HepG2 (cell line): ENCODE data around the gene ADGRE3. TPM values are rescaled to one million over a fixed set of nuclear protein-coding genes. Genes with fewer than 3 reads are reported as not detected.
A peak's percentile ranks its signal among the peaks of the same experiment; 100 is the strongest.

Experiments
- GPN1 ChIP-seq: sonication (generic); formaldehyde crosslinking; IDR thresholded peaks from 2 replicates; pipeline ENCODE4 v1.5.1; 2020; ENCODE audit warnings: missing genetic modification reagents, borderline replicate concordance
- HIVEP1 ChIP-seq: sonication (generic); formaldehyde crosslinking; IDR thresholded peaks from 2 replicates; pipeline ENCODE4 v1.4.0; 2020; ENCODE audit warnings: mild to moderate bottlenecking, missing genetic modification reagents
- KAT8 ChIP-seq: IDR thresholded peaks from 2 replicates; pipeline ENCODE4 v1.6.1; 2016; ENCODE audit warnings: missing genetic modification reagents, missing compliant biosample characterization
- NCOR1 ChIP-seq: fragments of 200-600 bp; sonication (generic); IDR thresholded peaks from 2 replicates; pipeline ENCODE4 v1.7.0; 2017; ENCODE audit warnings: antibody characterized with exemption, low read length, borderline replicate concordance
- NFKB2 ChIP-seq: sonication (generic); formaldehyde crosslinking; IDR thresholded peaks from 2 replicates; pipeline ENCODE4 v1.4.0; 2020; ENCODE audit warnings: missing genetic modification reagents, borderline replicate concordance
- SRSF4 ChIP-seq: fragments of 200-400 bp; formaldehyde crosslinking; IDR thresholded peaks from one replicate; pipeline ENCODE4 v1.6.1; 2018; ENCODE audit warnings: mild to moderate bottlenecking, low read depth, low read length, moderate library complexity; ENCODE audit not compliant: poor library complexity, severe bottlenecking
- TBX2 ChIP-seq: sonication (generic); formaldehyde crosslinking; IDR thresholded peaks from 2 replicates; pipeline ENCODE4 v1.5.0; 2020; ENCODE audit warnings: missing genetic modification reagents, mild to moderate bottlenecking, borderline replicate concordance
- THYN1 ChIP-seq: sonication (generic); formaldehyde crosslinking; IDR thresholded peaks from 2 replicates; pipeline ENCODE4 v1.8.1; 2023; ENCODE audit warnings: low read depth, mild to moderate bottlenecking, moderate library complexity, missing genetic modification reagents, borderline replicate concordance
- TOPORS ChIP-seq: sonication (generic); formaldehyde crosslinking; IDR thresholded peaks from 2 replicates; pipeline ENCODE4 v1.8.0; 2023; ENCODE audit warnings: mild to moderate bottlenecking, missing genetic modification reagents
- ZNF530 ChIP-seq: sonication (generic); formaldehyde crosslinking; IDR thresholded peaks from 2 replicates; pipeline ENCODE4 v1.5.0; 2020; ENCODE audit warnings: low read depth, mild to moderate bottlenecking, missing genetic modification reagents
- ZNF549 ChIP-seq: sonication (generic); formaldehyde crosslinking; IDR thresholded peaks from 2 replicates; pipeline ENCODE4 v1.5.0; 2020; ENCODE audit warnings: missing genetic modification reagents
- ZNF558 ChIP-seq: sonication (generic); formaldehyde crosslinking; IDR thresholded peaks from 2 replicates; pipeline ENCODE4 v1.9.0; 2022; ENCODE audit warnings: mild to moderate bottlenecking, missing genetic modification reagents, borderline replicate concordance
- ZNF629 ChIP-seq: sonication (generic); formaldehyde crosslinking; conservative IDR thresholded peaks from 2 replicates; pipeline ENCODE4 v1.5.0; 2020; ENCODE audit warnings: missing genetic modification reagents
- ZNF790 ChIP-seq: sonication (generic); formaldehyde crosslinking; IDR thresholded peaks from 2 replicates; pipeline ENCODE4 v1.8.0; 2022; ENCODE audit warnings: missing genetic modification reagents, mild to moderate bottlenecking, borderline replicate concordance
- polyA plus RNA-seq, 8 experiments: library from polyadenylated mRNA; depleted of rRNA in 3 of 8; stranded (reverse) in 7 of 8; unstranded in 1 of 8; fragments of >200 nt; fragmentation: Illumina TruSeq in 4 of 8; extraction: Trizol in 4 of 8; gene quantifications; 2 replicates each; pipeline versions ENCODE4 v1.2.1 to v1.2.3, GENCODE V29; 2011 to 2016; ENCODE audit warnings: low read depth in 4 of 8, missing spikeins in 1 of 8, mixed read lengths in 1 of 8; ENCODE audit not compliant: insufficient read depth in 1 of 8
- total RNA-seq, 5 experiments: library from RNA; depleted of rRNA; stranded (reverse); fragments of >200 nt; fragmentation: Illumina TruSeq; extraction: Trizol; gene quantifications; 2 replicates each; pipeline ENCODE4 v1.2.3, GENCODE V29; 2016; ENCODE audit warnings: low read depth in 1 of 5
- TF ChIP-seq, protein P1 (sequence below): sonication (generic); formaldehyde crosslinking; IDR thresholded peaks from 2 replicates; pipeline ENCODE4 v1.4.0; 2020; ENCODE audit warnings: low read depth, mild to moderate bottlenecking, missing genetic modification reagents
- TF ChIP-seq, protein P2 (sequence below): sonication (generic); formaldehyde crosslinking; IDR thresholded peaks from 2 replicates; pipeline ENCODE4 v1.5.1; 2020; ENCODE audit warnings: missing genetic modification reagents, mild to moderate bottlenecking, borderline replicate concordance
- TF ChIP-seq, protein P3 (sequence below): sonication (generic); formaldehyde crosslinking; IDR thresholded peaks from 2 replicates; pipeline ENCODE4 v1.4.0; 2020; ENCODE audit warnings: mild to moderate bottlenecking, missing genetic modification reagents
- TF ChIP-seq, protein P4 (sequence below): sonication (generic); formaldehyde crosslinking; IDR thresholded peaks from 2 replicates; pipeline ENCODE4 v1.9.0; 2021; ENCODE audit warnings: missing genetic modification reagents, mild to moderate bottlenecking, borderline replicate concordance
- TF ChIP-seq, protein P5 (sequence below): sonication (generic); formaldehyde crosslinking; IDR thresholded peaks from 2 replicates; pipeline ENCODE4 v1.5.1; 2020; ENCODE audit warnings: mild to moderate bottlenecking, missing genetic modification reagents
- TF ChIP-seq, protein P6 (sequence below): IDR thresholded peaks from 2 replicates; pipeline ENCODE4 v1.6.1; 2016; ENCODE audit warnings: low read depth, borderline replicate concordance

ADGRE3 gene
- total and polyA plus RNA-seq, 2 of the 13 experiments (the other 11 are each of a cell fraction or from before 2014, with no cell fraction given) = not detected

DNA sequence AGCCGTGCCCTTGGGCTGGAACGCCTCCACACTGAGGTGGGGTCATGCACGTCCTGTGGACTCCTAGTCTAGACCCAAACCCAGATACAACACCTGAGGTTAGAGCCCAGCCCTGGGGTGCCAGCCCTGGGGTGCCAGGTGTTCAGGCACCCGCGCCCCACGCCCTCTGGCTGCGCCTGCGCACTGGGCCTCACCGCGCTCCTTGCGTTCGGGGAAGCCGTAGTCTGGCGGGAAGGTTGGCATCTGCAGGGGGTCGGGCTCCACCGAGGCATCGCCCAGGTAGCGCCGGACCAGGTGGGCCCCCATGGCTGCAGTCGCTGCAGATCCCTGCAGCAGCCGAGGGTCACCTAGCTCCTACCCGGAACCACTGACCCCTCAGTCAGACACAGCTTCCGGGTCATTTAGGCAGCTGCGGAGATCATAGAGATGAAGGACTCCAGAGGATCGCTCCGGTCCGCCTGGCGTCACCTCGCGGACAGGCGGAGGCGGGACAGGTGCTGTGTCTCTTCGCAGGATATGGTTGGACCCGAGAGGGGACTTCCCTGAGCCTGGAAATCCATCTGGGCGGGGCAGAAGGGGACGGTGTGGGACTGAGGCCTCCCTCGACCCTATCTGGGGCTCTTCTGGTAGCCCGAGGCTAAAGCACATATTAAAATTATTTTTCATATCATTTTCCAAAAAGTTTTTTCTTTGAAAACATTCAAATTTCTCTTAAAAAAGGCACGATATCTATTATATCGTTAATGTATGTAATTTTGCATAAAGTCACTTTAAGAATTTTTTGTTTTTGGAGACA is 102.8 kb downstream of the ADGRE3 start, which contains the start of gene NDUFB7 (continued):
- TF ChIP-seq TBX2 (CRISPR knock-in tag) (peak; percentile 92), NFKB2 (peak; percentile 75; the same call in 1 of the 2 replicates), KAT8 (CRISPR knock-in tag) (peak; percentile 99), NCOR1 (no peak), TOPORS (CRISPR knock-in tag) (no peak), ZNF790 (no peak), ZNF629 (peak; percentile 49), ZNF558 (CRISPR knock-in tag) (0 out of 2 replicates have a peak, but pooled peaks have one; percentile 67), THYN1 (CRISPR knock-in tag) (no peak), SRSF4 (no peak), HIVEP1 (no peak), GPN1 (CRISPR knock-in tag) (no peak), ZNF549 (CRISPR knock-in tag) (no peak), ZNF530 (CRISPR knock-in tag) (no peak)
- TF ChIP-seq, protein P1, sequence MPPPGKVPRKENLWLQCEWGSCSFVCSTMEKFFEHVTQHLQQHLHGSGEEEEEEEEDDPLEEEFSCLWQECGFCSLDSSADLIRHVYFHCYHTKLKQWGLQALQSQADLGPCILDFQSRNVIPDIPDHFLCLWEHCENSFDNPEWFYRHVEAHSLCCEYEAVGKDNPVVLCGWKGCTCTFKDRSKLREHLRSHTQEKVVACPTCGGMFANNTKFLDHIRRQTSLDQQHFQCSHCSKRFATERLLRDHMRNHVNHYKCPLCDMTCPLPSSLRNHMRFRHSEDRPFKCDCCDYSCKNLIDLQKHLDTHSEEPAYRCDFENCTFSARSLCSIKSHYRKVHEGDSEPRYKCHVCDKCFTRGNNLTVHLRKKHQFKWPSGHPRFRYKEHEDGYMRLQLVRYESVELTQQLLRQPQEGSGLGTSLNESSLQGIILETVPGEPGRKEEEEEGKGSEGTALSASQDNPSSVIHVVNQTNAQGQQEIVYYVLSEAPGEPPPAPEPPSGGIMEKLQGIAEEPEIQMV = peak; percentile 100
- TF ChIP-seq, protein P2, sequence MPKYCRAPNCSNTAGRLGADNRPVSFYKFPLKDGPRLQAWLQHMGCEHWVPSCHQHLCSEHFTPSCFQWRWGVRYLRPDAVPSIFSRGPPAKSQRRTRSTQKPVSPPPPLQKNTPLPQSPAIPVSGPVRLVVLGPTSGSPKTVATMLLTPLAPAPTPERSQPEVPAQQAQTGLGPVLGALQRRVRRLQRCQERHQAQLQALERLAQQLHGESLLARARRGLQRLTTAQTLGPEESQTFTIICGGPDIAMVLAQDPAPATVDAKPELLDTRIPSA (CRISPR knock-in tag) = no peak
- TF ChIP-seq, protein P3, sequence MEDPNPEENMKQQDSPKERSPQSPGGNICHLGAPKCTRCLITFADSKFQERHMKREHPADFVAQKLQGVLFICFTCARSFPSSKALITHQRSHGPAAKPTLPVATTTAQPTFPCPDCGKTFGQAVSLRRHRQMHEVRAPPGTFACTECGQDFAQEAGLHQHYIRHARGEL (CRISPR knock-in tag) = no peak; the same call in 1 of the 2 replicates
- TF ChIP-seq, protein P4, sequence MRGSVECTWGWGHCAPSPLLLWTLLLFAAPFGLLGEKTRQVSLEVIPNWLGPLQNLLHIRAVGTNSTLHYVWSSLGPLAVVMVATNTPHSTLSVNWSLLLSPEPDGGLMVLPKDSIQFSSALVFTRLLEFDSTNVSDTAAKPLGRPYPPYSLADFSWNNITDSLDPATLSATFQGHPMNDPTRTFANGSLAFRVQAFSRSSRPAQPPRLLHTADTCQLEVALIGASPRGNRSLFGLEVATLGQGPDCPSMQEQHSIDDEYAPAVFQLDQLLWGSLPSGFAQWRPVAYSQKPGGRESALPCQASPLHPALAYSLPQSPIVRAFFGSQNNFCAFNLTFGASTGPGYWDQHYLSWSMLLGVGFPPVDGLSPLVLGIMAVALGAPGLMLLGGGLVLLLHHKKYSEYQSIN (CRISPR knock-in tag) = no peak
- TF ChIP-seq, protein P5, sequence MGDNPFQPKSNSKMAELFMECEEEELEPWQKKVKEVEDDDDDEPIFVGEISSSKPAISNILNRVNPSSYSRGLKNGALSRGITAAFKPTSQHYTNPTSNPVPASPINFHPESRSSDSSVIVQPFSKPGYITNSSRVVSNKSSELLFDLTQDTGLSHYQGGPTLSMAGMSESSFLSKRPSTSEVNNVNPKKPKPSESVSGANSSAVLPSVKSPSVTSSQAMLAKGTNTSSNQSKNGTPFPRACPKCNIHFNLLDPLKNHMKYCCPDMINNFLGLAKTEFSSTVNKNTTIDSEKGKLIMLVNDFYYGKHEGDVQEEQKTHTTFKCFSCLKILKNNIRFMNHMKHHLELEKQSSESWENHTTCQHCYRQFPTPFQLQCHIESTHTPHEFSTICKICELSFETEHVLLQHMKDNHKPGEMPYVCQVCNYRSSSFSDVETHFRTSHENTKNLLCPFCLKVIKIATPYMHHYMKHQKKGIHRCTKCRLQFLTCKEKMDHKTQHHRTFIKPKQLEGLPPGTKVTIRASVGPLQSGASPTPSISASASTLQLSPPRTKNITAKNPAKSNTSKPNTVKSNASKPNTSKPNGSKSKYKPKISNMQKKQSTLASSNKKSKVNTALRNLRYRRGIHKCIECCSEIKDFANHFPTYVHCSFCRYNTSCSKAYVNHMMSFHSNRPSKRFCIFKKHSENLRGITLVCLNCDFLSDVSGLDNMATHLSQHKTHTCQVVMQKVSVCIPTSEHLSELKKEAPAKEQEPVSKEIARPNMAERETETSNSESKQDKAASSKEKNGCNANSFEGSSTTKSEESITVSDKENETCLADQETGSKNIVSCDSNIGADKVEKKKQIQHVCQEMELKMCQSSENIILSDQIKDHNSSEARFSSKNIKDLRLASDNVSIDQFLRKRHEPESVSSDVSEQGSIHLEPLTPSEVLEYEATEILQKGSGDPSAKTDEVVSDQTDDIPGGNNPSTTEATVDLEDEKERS (CRISPR knock-in tag) = peak; percentile 53; the same call in 1 of the 2 replicates
- TF ChIP-seq, protein P6, sequence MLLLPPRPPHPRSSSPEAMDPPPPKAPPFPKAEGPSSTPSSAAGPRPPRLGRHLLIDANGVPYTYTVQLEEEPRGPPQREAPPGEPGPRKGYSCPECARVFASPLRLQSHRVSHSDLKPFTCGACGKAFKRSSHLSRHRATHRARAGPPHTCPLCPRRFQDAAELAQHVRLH (CRISPR knock-in tag) = peak; percentile 91; the same call in 1 of the 2 replicates
